ENCODE data around the gene LRRK1. TPM values are rescaled to one million over a fixed set of nuclear protein-coding genes. Genes with fewer than 3 reads are reported as not detected.

Gene LRRK1
- total RNA-seq, 1 donor from 2014 or later = 3.0 TPM

DNA sequence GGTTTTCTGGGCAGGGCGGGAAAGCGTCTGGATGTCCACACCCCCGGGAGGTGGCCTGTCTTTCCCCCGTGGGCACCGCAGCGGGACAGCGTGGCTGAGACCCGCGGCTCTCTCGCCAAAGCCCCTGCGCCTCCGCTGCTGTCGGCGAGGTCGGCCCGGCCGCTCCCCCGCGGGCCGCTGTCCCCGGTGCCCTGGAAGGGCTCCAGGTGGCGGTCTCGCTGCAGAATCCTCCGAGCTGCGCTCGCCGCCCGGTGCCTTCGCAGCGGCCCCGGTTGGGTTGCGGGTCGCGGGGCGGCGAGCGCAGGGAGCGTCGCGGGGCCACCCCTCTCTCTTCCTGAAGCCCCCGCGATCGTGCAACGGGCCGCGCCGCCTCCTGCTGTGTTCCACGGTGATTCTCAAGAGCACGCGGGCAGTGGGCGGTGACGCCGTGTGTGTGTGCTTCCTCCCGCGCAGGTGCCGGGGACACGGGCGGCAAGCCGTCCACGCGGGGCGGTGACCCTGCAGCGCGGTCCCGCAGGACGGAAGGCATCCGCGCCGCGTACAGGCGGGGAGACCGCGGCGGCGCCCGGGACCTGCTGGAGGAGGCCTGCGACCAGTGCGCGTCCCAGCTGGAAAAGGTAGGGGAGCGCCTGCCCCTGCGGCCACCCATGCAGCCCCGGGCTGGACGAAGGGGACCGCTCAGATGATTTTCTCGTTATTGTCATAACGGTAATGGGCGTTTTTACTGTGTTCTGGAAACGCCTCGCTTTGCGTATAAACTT is 54.4 kb downstream of the LRRK1 start:
- Histone ChIP-seq H3K4me3 (peak overlapping the region; percentile 56), H3K9me3 (replicated peaks) (peaks cover 4% of the 10 kb centered on the region), H3K27ac (replicated peaks) (no peak overlapping the region), H3K4me1 (peaks cover 12% of the 10 kb centered on the region), H3K36me3 (no peaks in the 10 kb centered on the region), H3K27me3 (ENCODE audit: low read depth) (peaks cover 84% of the 10 kb centered on the region)
- intact Hi-C loops (cut with micrococcal nuclease) = no loop called here
- DNase-seq = no peak
- TF ChIP-seq, protein P1, sequence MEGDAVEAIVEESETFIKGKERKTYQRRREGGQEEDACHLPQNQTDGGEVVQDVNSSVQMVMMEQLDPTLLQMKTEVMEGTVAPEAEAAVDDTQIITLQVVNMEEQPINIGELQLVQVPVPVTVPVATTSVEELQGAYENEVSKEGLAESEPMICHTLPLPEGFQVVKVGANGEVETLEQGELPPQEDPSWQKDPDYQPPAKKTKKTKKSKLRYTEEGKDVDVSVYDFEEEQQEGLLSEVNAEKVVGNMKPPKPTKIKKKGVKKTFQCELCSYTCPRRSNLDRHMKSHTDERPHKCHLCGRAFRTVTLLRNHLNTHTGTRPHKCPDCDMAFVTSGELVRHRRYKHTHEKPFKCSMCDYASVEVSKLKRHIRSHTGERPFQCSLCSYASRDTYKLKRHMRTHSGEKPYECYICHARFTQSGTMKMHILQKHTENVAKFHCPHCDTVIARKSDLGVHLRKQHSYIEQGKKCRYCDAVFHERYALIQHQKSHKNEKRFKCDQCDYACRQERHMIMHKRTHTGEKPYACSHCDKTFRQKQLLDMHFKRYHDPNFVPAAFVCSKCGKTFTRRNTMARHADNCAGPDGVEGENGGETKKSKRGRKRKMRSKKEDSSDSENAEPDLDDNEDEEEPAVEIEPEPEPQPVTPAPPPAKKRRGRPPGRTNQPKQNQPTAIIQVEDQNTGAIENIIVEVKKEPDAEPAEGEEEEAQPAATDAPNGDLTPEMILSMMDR (IDR thresholded peaks at IDR 0.05; ENCODE audit: borderline replicate concordance) = no peak

DNA sequence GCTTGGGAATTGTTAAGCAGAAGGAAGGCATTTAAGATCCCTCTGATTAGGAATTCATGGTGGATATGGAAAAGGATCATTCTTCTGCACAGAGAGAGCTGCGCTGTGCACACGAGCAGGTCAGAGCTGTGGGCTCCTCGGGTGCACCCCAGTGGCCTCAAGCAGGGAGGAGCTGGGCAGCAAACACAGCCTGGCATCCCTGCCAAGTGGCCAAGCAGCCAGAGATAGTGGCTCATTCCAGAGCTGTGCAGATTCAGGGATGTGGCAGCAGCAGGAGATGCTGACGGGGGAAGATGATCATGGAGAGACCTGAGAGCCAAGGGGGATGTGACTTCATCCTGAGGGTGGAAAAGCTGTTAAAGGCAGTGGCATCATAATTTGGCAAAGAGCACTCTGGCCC is 55.9 kb downstream of the LRRK1 start:
- Histone ChIP-seq H3K27ac (replicated peaks) (no peak overlapping the region), H3K36me3 (no peaks in the 10 kb centered on the region), H3K4me3 (no peak overlapping the region), H3K4me1 (peaks cover 12% of the 10 kb centered on the region), H3K27me3 (ENCODE audit: low read depth) (peaks cover 76% of the 10 kb centered on the region), H3K9me3 (replicated peaks) (peaks cover 5% of the 10 kb centered on the region)
- no peak for DNase-seq
- intact Hi-C loops (cut with micrococcal nuclease) = no loop called here
- TF ChIP-seq, protein P1 (IDR thresholded peaks at IDR 0.05; ENCODE audit: borderline replicate concordance) = no peak

DNA sequence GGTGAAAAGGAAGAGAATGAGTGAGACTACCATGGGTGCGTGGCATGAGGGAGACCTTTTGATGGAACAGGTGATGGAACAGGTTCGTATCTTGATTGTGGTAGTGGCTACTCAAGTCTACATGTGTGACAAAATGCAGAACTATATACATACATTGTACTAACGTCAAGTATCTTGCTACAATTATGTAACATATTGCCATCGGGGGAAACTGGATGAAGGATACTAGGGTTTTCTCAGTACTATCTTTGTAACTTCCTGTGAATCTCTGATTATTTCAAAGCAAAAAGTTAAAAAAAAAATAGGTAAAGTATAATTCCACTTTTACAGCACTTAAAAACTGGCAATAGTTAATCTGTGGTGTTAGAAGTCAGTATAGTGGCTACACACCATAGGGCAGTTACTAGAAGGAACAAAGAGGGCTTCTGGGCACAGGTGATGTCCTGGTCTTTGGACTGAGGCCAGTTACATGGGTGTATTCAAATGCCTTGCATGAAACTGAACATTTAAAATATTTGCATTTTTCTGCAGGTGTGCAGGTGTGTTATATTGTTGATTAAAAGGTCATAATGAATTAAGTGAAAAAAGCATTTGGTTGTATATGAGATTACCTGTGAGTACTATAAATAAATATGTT is 61.4 kb downstream of the LRRK1 start:
- no peak overlapping the region for H3K4me3 ChIP-seq
- H3K4me1 ChIP-seq = no peaks in the 10 kb centered on the region
- no peaks in the 10 kb centered on the region for H3K36me3 ChIP-seq
- peaks cover 6% of the 10 kb centered on the region for H3K9me3 ChIP-seq (replicated peaks)
- TF ChIP-seq, protein P1 (IDR thresholded peaks at IDR 0.05; ENCODE audit: borderline replicate concordance) = no peak
- H3K27me3 ChIP-seq (ENCODE audit: low read depth) = peaks cover 35% of the 10 kb centered on the region
- DNase-seq = no peak
- intact Hi-C loops (cut with micrococcal nuclease) = no loop called here
- H3K27ac ChIP-seq (replicated peaks) = no peak overlapping the region

DNA sequence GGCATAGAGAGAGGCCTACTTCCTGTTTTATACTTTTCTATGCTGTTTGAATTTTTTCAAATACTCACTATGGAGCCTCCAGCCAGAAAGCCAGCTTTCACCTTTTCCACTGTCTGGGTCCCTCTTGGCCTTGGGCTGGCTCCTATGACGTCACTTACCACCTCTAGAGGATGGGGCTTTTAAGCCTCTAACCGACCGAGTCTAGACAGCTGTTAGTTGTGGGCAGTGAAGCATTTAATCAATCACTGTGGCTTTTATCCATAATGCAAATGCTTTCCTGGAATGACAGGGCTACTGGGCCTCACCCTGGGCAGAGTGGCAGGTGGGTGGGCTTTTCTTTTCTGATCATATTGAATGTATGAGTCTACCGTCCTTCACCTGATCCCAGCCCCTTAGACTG is 61.9 kb downstream of the LRRK1 start:
- TF ChIP-seq, protein P1 (IDR thresholded peaks at IDR 0.05; ENCODE audit: borderline replicate concordance) = no peak
- Histone ChIP-seq H3K4me3 (no peak overlapping the region), H3K4me1 (no peaks in the 10 kb centered on the region), H3K27me3 (ENCODE audit: low read depth) (peaks cover 30% of the 10 kb centered on the region), H3K27ac (replicated peaks) (no peak overlapping the region), H3K36me3 (no peaks in the 10 kb centered on the region), H3K9me3 (replicated peaks) (peaks cover 6% of the 10 kb centered on the region)
- intact Hi-C loops (cut with micrococcal nuclease) = no loop called here
- no peak for DNase-seq

DNA sequence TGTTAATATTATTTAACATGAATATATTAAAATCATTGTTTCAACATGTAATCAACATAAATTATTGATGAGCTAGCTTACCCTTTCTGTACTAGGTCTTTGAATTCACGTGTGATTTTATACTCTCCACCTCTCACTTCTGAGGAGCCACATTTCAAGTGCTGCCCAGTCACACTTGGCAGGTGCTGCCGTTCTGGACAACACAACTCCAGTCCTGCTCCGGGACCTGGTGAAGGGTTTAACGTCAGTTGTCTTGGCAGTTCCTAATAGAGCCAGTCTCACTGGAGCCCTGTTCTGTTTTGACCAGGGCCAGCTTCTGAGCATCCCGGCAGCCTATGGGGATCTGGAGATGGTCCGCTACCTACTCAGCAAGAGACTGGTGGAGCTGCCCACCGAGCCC is 64.1 kb downstream of the LRRK1 start:
- intact Hi-C loops (cut with micrococcal nuclease) = no loop called here
- H3K36me3 ChIP-seq = no peaks in the 10 kb centered on the region
- TF ChIP-seq, protein P1 (IDR thresholded peaks at IDR 0.05; ENCODE audit: borderline replicate concordance) = no peak
- DNase-seq = no peak
- H3K27me3 ChIP-seq (ENCODE audit: low read depth) = peaks cover 12% of the 10 kb centered on the region
- H3K27ac ChIP-seq (replicated peaks) = no peak overlapping the region
- no peaks in the 10 kb centered on the region for H3K4me1 ChIP-seq
- H3K4me3 ChIP-seq = no peak overlapping the region
- H3K9me3 ChIP-seq (replicated peaks) = peaks cover 6% of the 10 kb centered on the region
